Stimulated activated naive CD8-positive, alpha-beta T cell treated with anti-CD3 and anti-CD28 coated beads, Interleukin-15, Interleukin-2, amounts not matched to agents 100 U/mL and 50 U/mL, for 24 hours (primary cell): ENCODE results near the gene F2R.
"Not testable (repeated sequence)": the region's sequence is repeated elsewhere in the genome, so short reads cannot be mapped to it uniquely, and the experiment has no call there.

Source experiments
- ATAC-seq: fragments of 150-1000 bp; cut with Tn5 transposase; one replicate; pipeline ENCODE4 v1.10.0; 2021
- DNase-seq: peaks from one replicate; pipeline ENCODE4 v3.0.0; 2021

Gene F2R

DNA sequence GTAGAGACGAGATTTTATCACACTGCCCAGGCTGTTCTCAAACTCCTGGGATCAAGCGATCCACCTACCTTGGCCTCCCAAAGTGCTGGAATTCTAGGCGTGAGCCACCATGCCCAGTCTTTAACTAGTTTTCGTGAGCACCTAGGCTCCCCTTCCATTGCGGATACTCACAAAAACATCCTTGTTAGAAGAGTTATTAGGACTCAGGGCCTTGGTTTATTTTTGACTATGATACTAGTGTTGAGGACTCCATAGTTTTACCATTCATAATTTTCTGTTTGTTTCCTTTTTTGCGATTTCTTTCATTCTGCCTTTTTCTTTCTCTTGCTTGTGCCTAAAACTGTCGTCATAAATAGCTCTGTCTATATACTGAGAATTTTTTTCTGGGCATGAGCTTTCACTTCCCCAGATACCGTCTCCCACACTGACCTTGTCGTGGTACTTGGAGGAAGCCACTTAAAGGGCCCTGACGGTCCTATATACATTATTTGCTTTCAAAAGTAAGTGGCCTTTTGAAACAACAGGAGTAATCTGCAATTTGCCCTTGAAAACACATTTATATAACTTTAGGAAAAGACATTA lies 5.2 kb downstream of the F2R start:
- ATAC-seq = no peak

DNA sequence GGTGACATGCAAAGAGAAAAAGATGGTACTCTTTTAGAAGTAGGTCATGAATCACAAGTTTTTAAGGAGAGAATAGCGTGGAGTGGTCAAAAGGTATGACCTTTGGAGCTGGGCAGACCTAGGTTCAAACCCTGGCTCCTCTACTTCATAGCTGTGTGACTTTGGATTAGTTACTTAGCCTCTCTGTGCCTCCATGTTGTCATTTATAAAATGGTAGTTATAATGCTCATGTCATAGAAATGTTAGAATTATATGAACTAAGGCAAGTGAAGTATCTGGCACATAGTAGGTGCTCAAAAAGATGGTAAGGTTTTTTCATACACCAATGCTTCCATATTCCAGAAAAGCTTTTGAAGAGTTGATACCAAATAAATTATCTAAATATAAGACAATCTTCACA lies 7.3 kb downstream of the F2R start:
- ATAC-seq = no peak

More for the DNA sequence above, 5.2 kb downstream of the F2R start:
- DNase-seq = no peak

DNA sequence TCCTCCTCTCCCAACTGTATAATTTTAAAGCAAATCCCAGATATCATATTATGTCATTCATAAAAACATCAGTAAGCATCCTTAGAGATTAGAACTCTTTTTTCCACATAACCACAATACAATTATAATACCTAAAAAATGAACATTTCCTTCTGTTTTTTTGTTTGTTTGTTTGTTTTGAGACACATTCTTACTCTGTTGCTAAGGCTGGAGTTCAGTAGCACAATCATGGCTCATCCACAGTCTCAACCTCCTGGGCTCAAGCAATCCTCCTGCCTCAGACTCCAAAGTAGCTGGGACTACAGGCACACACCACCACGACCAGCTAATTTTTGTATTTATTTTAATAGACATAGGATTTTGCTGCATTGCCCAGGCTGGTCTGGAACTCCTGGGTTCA lies 8.0 kb downstream of the F2R start:
- no peak for ATAC-seq
- DNase-seq = no peak

More for the DNA sequence above, 7.3 kb downstream of the F2R start:
- no peak for DNase-seq

DNA sequence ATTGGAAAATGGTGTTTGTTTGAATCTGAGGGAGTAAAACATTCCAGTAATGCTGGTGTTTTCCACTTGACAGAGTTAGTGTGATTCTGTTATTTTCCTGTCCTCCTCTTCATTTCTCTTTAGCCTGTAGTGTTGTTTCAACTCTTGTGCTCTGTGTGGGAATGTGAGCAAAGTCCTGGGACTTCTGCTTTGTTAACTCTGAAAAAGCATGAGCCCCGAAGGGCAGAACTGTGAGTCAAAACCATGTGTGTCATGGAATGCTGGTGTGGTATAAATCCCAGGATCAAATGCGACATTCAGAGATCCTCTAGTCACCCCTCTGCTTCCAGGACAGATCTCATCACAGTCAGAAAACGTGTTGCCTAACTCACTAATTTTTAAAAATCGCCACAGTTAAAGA lies 8.9 kb downstream of the F2R start:
- DNase-seq = no peak
- ATAC-seq = no peak

DNA sequence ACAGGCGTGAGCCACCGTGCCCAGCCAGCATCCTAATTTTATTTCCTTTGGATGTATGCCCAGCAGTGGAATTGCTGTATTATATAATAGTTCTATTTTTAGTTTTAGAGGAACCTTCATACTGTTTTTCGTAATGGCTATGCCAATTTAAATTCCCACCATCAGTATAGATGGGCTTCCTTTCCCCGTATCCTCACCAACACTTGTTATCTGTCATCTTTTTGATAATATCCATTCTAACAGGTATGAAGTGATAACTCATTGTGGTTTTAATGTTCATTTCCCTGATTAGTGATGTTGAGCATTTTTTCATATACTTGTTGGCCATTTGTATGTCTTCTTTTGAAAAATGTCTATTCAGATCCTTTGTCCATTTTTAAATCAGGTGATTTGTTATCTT lies 13.0 kb downstream of the F2R start:
- no peak for DNase-seq

DNA sequence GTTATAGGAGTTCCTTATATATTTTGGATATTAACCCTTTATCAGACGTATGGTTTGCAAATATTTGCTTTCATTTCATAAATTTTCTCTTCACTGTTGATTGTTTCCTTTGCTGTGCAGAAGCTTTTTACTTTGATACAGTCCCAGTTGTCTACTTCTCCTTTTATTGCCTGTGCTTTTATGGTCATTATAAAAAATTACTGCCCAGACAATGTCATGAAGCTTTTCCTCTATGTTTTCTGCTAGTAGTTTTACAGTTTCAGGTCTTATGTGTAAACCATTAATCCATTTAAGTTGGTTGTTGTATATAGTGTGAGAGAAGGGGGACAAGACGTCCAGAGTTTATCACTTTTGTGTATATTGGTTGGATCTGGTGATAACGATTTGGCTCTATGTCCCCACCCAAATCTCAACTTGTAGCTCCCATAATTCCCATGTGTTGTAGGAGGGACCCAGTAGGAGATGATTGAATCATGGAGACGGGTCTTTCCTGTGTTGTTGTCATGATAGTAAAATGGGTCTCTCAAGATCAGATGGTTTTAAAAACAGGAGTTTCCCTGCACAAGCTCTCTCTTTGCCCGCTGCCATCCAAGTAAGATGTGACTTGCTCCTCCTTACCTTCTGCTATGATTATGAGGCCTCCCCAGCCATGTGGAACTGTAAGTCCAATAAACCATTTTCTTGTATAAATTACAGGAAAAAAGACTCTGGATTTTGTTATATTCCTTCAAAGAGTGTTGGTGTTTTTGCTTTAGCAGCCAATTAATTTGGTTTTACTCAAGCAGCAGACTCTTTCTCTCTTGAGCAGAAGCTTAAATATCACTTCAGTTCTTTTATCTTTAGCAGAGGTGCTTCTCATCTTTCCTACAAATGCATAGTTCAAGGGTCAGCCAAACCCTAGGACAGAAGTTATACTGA lies 13.7 kb downstream of the F2R start:
- no peak for ATAC-seq
- DNase-seq = no peak

More for the DNA sequence above, 13.0 kb downstream of the F2R start:
- no peak for ATAC-seq

DNA sequence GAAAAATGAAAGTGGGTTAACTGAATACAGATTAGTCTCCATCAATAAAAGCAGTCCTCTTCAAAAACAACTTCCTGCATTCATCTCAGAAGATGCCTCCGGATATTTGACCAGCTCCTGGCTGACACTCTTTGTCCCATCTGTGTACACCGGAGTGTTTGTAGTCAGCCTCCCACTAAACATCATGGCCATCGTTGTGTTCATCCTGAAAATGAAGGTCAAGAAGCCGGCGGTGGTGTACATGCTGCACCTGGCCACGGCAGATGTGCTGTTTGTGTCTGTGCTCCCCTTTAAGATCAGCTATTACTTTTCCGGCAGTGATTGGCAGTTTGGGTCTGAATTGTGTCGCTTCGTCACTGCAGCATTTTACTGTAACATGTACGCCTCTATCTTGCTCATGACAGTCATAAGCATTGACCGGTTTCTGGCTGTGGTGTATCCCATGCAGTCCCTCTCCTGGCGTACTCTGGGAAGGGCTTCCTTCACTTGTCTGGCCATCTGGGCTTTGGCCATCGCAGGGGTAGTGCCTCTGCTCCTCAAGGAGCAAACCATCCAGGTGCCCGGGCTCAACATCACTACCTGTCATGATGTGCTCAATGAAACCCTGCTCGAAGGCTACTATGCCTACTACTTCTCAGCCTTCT lies 16.6 kb downstream of the F2R start:
- ATAC-seq (no peak), DNase-seq (no peak)

DNA sequence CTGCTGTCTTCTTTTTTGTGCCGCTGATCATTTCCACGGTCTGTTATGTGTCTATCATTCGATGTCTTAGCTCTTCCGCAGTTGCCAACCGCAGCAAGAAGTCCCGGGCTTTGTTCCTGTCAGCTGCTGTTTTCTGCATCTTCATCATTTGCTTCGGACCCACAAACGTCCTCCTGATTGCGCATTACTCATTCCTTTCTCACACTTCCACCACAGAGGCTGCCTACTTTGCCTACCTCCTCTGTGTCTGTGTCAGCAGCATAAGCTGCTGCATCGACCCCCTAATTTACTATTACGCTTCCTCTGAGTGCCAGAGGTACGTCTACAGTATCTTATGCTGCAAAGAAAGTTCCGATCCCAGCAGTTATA lies 17.1 kb downstream of the F2R start:
- peak; percentile 80 for ATAC-seq
- peak; percentile 13 for DNase-seq

DNA sequence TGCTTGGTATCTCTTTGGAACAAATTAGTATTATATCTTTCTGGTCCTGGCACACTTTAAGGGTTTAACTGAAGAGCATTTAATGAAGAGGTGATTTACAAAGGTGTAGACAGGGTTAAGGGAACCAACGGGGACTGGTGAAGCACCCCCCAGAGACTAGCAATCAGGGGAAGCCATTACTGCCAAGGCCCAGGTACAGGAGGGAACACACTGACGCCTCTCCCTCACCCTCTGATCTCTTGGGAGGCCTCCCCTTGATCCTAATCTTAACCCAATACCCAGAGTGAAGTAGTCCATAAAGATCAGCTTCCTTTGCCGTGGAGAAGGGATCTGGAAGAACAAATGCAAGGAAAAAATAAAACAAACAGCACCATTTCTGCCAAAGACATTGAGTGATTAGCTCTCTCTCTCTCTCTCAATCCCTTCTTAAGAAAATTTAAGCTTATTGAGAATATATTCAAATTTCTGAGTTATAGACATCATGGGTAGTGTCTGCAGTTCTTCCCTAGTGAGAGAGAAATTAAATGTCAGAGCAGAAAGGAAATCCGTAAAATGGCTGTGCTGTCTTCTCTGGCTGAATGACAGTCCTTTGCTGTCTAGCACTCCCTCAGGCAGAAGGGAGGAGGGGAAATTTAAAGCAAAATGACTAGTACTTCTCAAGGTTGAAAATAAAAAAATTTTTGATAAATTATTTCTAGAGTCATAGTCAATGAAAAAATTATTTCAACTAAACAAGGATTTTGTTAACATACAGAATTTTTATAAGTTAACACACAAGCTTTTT lies 20.0 kb downstream of the F2R start:
- DNase-seq (no peak), ATAC-seq (no peak)

DNA sequence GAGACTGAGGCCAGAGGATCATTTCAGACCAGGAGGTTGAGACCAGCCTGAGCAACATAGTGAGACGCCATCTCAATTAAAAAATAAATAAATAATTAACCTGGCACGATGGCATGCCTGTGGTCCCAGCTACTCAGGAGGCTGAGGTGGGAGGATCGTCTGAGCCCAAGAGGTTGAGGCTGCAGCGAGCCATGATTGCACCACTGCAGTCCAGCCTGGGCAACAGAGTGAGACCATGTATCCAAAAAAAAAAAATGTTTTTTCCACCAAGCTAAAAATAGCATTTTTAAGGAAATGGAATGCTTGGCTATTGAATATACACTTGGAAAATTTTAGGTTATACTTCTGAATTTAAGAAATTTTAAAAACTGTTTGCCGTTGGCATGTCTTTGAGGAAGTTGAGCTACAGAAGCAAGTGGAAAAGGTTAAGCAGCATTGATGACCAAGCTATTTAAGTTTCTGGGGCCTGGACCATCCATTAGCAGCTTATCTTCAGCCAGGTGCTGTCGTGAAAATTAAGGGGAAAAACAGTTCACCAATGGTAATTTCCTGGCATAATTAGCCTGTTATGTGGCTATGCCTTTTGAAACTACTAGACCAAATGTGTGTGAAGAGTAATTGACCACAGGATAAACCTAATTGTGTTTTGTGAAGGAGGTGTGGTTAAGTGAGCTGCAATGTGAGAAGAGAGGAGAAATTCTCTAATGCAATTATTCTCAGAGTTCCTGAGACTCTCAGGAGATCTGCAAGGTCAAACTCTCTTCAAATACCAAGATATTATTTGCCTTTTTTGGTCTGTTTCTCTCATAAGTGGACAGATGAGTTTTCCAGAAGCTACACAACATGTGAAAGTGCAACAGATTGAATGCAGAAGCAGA lies 21.0 kb downstream of the F2R start:
- DNase-seq (no peak), ATAC-seq (no peak)

DNA sequence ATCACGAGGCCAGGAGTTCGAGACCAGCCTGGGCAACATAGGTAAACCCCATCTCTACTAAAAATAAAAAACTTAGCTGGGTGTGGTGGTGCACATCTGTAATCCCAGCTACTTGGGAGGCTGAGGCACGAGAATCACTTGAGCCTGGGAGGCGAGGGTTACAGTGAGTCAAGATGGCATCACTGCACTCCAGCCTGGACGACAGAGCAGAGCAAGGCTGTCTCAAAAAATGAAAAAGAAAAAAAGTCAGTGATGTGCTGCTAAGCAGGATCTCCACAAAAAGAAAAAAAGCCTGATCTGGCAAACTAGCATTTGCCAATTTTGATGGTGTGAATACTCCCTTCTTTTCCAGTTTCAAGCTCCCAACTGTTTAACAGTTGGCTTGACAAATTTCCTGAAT lies 21.9 kb downstream of the F2R start:
- no peak for DNase-seq
- no peak for ATAC-seq

DNA sequence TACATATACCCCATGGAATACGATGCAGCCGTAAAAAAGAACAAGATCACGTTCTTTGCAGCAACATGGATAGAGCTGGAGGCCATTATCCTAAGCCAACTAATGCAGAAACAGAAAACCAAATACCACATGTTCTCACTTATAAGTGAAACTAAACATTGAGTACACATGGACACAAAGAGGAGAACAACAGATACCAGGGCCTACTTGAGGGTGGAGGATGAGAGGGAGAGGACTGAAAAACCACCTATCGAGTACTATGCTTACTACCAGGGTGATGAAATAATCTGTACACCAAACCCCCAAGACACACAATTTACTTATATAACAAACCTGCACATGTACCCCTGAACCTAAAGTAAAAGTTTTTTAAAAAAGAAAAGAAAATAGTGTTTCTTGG lies 25.6 kb downstream of the F2R start:
- not testable (repeated sequence) for DNase-seq, ATAC-seq

DNA sequence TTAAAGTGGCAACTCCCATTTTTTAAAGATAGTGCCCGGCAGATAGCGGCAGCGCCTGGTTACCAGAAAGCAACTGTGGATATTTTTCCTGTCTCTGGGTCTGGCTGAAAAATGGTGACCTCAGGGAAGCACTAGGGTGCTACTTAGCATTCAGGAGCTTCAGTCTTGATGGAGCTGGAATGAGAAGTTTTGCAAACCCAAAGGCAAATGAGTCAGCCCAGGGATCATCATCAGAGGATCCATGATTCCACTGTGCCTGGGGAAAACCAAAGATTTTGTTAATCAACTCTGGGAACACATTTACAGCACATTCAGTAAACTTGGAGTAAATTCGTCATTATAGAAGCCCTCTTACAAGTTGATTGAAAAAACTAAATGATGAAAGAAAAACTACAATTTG lies 26.7 kb downstream of the F2R start:
- DNase-seq (no peak), ATAC-seq (no peak)

DNA sequence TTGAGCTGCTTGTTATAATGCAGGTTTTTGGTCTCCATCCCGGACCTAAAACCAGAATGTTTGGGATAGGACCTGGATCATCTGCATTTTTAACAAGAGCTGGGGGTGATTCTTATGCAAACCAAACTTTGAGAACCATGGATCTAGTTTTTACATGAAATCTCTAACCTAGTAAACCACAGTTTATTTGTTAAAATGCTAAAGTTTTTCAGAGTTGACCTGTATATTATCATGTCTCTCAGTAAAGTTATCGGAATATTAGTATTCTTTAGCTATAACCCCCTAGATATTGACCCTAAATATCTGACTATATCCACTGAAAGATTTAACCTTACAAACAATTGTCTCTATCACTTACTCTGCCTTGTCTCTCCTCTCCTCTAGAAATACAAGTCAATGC lies 28.7 kb downstream of the F2R start:
- no peak for ATAC-seq
- no peak for DNase-seq

DNA sequence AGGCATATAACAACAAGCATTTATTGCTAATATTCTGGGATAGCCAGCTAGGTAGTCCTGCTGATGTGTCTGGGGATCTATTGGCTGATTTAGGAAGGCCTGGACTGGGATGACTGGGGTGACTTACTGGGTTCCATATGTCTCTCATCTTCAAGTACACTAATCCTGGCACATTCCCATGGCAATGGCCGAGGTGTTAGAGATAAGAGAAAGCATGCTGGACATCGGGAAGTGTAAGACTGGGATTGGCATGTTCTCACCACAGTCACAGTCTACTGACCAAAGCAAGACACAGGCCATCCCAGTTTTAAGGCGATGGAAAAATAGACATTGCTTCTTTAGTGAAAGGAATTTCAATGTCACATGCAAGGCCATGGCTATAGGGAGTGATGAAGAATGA lies 29.7 kb downstream of the F2R start:
- ATAC-seq = no peak

DNA sequence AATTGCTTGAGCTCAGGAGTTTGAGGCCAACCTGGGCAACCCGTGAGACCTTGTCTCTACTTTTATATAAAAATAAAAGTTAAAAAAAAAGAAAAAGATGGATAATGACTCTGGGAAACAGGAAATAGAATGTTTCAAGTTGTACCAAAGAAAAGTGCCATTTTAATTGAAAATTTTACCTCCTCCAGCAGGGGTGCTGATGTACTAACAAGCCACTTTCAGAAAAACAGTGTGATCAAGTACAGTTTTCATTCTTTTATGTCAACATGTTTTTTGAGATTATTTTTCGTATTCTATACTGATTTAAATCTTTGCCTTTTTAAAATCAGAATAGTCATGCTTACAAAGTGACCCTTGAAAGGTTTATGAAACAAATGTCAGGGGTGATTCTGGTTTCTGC lies 30.8 kb downstream of the F2R start:
- ATAC-seq = no peak
- no peak for DNase-seq

More for the DNA sequence above, 29.7 kb downstream of the F2R start:
- no peak for DNase-seq

DNA sequence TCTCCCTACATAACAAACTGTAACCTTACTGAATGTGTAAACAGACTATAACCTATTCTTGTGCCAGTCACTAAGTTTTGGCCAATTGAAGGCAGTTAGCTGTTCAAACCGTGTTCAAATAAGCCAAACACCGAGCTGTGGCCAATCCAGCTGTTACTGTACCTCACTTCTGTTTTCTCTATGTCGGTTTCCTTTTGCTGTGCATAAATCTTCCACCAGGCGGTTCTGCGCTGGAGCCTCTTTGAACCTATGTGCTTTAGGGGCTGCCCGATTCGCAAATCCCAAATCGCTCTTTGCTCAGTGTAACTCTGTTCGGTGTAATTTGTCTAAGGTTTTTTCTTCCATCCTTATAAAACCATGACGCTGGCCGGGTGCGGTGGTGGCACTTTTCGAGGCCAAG lies 31.8 kb downstream of the F2R start:
- no peak for ATAC-seq

DNA sequence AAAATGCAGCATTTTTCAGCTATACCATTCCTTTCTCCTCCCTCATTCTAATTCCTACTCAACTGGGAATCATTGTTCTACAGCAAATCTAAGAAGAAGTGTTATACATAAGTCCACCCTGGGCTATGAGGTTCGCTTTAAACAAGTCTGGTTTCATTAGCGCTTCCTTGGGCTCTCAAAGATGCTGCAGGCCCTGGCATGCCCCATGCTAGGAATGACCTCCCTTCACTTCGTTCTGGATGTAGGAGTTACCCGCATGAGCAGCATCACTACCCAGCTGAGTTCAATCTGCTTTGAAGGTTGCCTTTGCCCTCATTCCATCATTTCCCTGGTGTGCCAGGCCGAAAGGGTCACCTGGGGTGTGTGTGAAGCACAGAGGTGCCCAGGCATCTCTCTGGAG lies 35.4 kb downstream of the F2R start:
- DNase-seq (no peak), ATAC-seq (no peak)

More for the DNA sequence above, 31.8 kb downstream of the F2R start:
- DNase-seq = no peak

DNA sequence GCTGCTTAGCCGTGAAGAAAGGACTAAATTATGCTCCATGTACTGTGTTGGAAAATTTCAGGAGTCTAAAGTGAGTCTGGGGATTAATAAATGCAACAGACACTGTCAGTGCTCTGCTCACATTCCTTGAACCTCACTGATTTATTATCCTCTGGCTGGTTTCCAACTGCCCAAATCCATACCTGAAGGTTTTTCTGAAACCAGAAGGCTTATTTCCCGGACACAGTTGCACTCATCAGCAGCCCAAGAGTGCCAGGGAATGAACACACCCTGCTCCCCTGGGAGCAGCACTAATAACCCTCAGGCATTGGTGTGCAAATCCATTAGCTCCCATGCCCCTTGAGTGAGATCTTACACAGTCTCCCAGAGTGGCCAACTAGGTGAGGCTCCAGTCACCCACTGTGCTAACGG lies 38.7 kb downstream of the F2R start:
- DNase-seq (no peak), ATAC-seq (no peak)

DNA sequence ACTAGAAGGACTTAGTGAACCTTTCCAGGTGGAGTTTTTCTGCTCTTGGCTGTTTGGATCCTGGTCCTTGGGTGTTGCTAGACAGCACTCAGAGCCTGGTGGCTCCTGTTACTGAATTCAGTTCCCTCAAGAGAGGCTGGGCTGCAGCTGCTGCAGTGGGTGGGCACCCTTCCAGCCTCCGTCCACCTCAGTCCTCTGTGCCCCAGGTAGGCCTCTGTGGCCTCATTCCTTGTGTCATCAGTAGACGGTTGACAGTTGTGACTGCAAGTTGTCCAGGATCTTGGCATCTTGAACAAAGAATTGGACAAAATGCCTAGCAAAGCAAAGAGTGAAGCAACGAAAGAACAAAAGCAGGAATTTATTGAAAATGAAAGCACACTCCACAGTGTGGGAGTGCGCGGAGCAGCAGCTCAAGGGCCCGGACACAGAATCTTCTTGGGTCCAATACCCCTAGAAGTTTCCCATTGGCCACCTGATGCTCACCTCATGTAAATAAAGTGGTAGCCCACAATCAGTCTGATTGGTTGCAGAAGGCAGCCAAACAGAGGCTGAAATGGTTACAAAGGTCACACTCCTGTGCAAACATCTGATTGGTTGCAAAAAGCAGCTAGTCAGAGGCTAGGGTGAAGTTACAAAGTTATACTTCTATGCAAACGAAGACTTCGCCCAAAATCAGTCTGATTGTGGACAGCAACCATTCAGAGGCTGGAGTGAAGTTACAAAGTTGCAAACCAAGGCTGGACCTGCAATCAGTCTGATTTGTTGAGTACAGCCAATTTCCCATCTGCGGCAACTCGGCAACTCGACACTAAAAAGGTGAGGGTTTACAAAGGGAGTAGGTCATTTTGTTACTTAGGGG lies 40.1 kb downstream of the F2R start:
- DNase-seq (no peak), ATAC-seq (no peak)

DNA sequence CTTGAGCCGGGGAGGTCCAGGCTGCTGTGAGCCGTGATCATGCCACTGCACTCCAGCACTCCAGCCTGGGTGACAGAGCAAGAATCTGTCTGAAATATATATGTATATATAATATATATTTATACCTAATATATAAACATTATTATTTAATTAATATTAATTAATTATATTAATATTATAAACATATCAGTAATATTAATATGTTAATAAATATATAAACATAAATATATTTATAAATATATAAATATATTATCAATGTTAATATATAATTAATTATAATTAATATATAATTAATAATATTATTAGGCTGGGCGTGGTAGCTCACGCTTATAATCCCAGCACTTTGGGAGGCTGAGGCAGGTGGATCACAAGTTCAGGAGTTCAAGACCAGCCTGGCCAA lies 41.1 kb downstream of the F2R start:
- DNase-seq (no peak), ATAC-seq (no peak)
